ENCODE data around the gene EXOC4.

DNA sequence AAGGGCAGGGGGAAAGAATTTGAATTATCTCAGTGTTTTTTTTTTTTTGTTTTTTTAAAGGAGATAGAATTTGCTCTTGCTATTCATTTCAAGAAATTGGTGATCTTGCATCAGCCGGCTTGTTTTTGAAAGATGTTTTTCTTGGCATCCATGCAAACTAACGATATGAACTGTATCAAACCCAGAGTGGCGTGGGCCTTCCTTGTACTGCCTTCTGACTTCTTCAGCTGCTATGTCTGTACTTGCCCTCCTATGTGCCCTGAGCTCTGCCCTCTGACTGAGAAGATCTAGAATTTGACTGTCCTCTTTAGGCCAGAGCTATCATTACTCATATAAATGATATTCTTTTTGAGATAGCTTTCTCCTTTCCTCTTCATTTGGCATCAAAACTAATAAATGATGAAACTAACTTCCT lies 183.1 kb downstream of the EXOC4 start:
- TF ChIP-seq FOXM1 (CRISPR knock-in tag; IDR thresholded peaks at IDR 0.05) (no peak), TCF12 (IDR thresholded peaks at IDR 0.05) (no peak), TCF12 (CRISPR knock-in tag; IDR thresholded peaks at IDR 0.05) (no peak), KAT8 (CRISPR knock-in tag; IDR thresholded peaks at IDR 0.05) (no peak), ZNF224 (CRISPR knock-in tag; IDR thresholded peaks at IDR 0.05) (no peak), ZIK1 (CRISPR knock-in tag; IDR thresholded peaks at IDR 0.05; ENCODE audit: borderline replicate concordance, low read depth) (no peak), PHB2 (IDR thresholded peaks at IDR 0.05; ENCODE audit: partially characterized antibody) (no peak)
- TF ChIP-seq, protein P1, sequence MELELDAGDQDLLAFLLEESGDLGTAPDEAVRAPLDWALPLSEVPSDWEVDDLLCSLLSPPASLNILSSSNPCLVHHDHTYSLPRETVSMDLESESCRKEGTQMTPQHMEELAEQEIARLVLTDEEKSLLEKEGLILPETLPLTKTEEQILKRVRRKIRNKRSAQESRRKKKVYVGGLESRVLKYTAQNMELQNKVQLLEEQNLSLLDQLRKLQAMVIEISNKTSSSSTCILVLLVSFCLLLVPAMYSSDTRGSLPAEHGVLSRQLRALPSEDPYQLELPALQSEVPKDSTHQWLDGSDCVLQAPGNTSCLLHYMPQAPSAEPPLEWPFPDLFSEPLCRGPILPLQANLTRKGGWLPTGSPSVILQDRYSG (CRISPR knock-in tag; IDR thresholded peaks at IDR 0.05): no peak
- TF ChIP-seq, protein P2, sequence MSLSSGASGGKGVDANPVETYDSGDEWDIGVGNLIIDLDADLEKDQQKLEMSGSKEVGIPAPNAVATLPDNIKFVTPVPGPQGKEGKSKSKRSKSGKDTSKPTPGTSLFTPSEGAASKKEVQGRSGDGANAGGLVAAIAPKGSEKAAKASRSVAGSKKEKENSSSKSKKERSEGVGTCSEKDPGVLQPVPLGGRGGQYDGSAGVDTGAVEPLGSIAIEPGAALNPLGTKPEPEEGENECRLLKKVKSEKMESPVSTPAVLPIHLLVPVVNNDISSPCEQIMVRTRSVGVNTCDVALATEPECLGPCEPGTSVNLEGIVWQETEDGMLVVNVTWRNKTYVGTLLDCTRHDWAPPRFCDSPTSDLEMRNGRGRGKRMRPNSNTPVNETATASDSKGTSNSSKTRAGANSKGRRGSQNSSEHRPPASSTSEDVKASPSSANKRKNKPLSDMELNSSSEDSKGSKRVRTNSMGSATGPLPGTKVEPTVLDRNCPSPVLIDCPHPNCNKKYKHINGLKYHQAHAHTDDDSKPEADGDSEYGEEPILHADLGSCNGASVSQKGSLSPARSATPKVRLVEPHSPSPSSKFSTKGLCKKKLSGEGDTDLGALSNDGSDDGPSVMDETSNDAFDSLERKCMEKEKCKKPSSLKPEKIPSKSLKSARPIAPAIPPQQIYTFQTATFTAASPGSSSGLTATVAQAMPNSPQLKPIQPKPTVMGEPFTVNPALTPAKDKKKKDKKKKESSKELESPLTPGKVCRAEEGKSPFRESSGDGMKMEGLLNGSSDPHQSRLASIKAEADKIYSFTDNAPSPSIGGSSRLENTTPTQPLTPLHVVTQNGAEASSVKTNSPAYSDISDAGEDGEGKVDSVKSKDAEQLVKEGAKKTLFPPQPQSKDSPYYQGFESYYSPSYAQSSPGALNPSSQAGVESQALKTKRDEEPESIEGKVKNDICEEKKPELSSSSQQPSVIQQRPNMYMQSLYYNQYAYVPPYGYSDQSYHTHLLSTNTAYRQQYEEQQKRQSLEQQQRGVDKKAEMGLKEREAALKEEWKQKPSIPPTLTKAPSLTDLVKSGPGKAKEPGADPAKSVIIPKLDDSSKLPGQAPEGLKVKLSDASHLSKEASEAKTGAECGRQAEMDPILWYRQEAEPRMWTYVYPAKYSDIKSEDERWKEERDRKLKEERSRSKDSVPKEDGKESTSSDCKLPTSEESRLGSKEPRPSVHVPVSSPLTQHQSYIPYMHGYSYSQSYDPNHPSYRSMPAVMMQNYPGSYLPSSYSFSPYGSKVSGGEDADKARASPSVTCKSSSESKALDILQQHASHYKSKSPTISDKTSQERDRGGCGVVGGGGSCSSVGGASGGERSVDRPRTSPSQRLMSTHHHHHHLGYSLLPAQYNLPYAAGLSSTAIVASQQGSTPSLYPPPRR (CRISPR knock-in tag; IDR thresholded peaks at IDR 0.05; ENCODE audit: borderline replicate concordance): no peak
- TF ChIP-seq, protein P3, sequence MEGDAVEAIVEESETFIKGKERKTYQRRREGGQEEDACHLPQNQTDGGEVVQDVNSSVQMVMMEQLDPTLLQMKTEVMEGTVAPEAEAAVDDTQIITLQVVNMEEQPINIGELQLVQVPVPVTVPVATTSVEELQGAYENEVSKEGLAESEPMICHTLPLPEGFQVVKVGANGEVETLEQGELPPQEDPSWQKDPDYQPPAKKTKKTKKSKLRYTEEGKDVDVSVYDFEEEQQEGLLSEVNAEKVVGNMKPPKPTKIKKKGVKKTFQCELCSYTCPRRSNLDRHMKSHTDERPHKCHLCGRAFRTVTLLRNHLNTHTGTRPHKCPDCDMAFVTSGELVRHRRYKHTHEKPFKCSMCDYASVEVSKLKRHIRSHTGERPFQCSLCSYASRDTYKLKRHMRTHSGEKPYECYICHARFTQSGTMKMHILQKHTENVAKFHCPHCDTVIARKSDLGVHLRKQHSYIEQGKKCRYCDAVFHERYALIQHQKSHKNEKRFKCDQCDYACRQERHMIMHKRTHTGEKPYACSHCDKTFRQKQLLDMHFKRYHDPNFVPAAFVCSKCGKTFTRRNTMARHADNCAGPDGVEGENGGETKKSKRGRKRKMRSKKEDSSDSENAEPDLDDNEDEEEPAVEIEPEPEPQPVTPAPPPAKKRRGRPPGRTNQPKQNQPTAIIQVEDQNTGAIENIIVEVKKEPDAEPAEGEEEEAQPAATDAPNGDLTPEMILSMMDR (CRISPR knock-in tag; IDR thresholded peaks at IDR 0.05): no peak
- TF ChIP-seq, protein P4, sequence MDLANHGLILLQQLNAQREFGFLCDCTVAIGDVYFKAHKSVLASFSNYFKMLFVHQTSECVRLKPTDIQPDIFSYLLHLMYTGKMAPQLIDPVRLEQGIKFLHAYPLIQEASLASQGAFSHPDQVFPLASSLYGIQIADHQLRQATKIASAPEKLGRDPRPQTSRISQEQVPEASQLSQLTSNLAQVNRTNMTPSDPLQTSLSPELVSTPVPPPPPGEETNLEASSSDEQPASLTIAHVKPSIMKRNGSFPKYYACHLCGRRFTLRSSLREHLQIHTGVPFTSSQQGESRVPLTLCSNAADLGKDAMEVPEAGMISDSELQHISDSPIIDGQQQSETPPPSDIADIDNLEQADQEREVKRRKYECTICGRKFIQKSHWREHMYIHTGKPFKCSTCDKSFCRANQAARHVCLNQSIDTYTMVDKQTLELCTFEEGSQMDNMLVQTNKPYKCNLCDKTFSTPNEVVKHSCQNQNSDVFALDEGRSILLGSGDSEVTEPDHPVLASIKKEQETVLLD (CRISPR knock-in tag; IDR thresholded peaks at IDR 0.05; ENCODE audit: low read depth): no peak

Measured in HepG2 (cell line).